ENCODE data around the gene NELFE. TPM values are rescaled to one million over a fixed set of nuclear protein-coding genes. Genes with fewer than 3 reads are reported as not detected.

Gene NELFE
- total RNA-seq, 1 donor from 2014 or later = 113 TPM

- TF ChIP-seq CTCF (conservative IDR thresholded peaks at IDR 0.05; ENCODE audit: low read depth, low read length) = no peak
- no peak overlapping the region for H3K4me3 ChIP-seq (ENCODE audit: low read depth, low read length)
- DNase-seq (ENCODE audit: low read depth) = no peak
Observed at GRCh38 chr6:31906122-31906521, 52.6 kb downstream of the NELFE start.

- no peak for TF ChIP-seq CTCF (conservative IDR thresholded peaks at IDR 0.05; ENCODE audit: low read depth, low read length)
- H3K4me3 ChIP-seq (ENCODE audit: low read depth, low read length) = no peak overlapping the region
- no peak for DNase-seq (ENCODE audit: low read depth)
Observed at GRCh38 chr6:31905041-31905440, 53.7 kb downstream of the NELFE start.

- DNase-seq (ENCODE audit: low read depth) = no peak
- no peak overlapping the region for H3K4me3 ChIP-seq (ENCODE audit: low read depth, low read length)
- no peak for TF ChIP-seq CTCF (conservative IDR thresholded peaks at IDR 0.05; ENCODE audit: low read depth, low read length)
Observed at GRCh38 chr6:31903957-31904356, 54.8 kb downstream of the NELFE start.

Other genes with a start within 250 kb of the NELFE start
- gene LY6G6D, start 243.6 kb downstream of the NELFE start, total RNA-seq = not detected in 2 replicates
- not detected in 2 replicates for gene LY6G6C, start 237.2 kb downstream of the NELFE start, total RNA-seq
- gene MPIG6B, start 235.6 kb downstream of the NELFE start, total RNA-seq = not detected in 2 replicates
- gene DDAH2, start 229.7 kb downstream of the NELFE start, total RNA-seq = 61.1 and 87.2 TPM in 2 replicates
- gene CLIC1, start 222.4 kb downstream of the NELFE start, total RNA-seq = 938 and 1,262 TPM in 2 replicates
- 18.4 and 30.4 TPM in 2 replicates for gene MSH5, start 219.0 kb downstream of the NELFE start, total RNA-seq
- gene SAPCD1, start 196.3 kb downstream of the NELFE start, total RNA-seq = 0.94 and 4.4 TPM in 2 replicates
- gene VWA7, start 181.6 kb downstream of the NELFE start, total RNA-seq = 0.65 and 2.2 TPM in 2 replicates
- gene VARS1, start 163.2 kb downstream of the NELFE start, total RNA-seq = 113 and 166 TPM in 2 replicates
- gene LSM2, start 152.0 kb downstream of the NELFE start, total RNA-seq = 112 and 157 TPM in 2 replicates
- gene HSPA1L, start 143.7 kb downstream of the NELFE start, total RNA-seq = 0.29 and 0.35 TPM in 2 replicates
- 116 and 139 TPM in 2 replicates for gene HSPA1A, start 143.4 kb downstream of the NELFE start, total RNA-seq
- gene HSPA1B, start 131.2 kb downstream of the NELFE start, total RNA-seq = 58.4 and 136 TPM in 2 replicates
- 65.2 and 68.6 TPM in 2 replicates for gene NEU1, start 96.2 kb downstream of the NELFE start, total RNA-seq
- gene SLC44A4, start 80.0 kb downstream of the NELFE start, total RNA-seq = 12.4 and 24.0 TPM in 2 replicates
- 44.0 and 54.6 TPM in 2 replicates for gene EHMT2, start 61.3 kb downstream of the NELFE start, total RNA-seq
- 1.5 TPM in 2 replicates for gene ZBTB12, start 56.9 kb downstream of the NELFE start, total RNA-seq
- gene C2, start 31.3 kb downstream of the NELFE start, total RNA-seq = not detected in 2 replicates
- gene CFB, start 12.9 kb downstream of the NELFE start, total RNA-seq = 0.81 and 2.2 TPM in 2 replicates
- 42.0 and 51.9 TPM in 2 replicates for gene SKIC2, start 204 bp upstream of the NELFE start, total RNA-seq
- gene DXO, start 13.2 kb upstream of the NELFE start, total RNA-seq = 20.0 and 20.9 TPM in 2 replicates
- 1.0 and 1.6 TPM in 2 replicates for gene C4A, start 23.1 kb upstream of the NELFE start, total RNA-seq
- gene C4B, start 55.8 kb upstream of the NELFE start, total RNA-seq = 1.1 and 1.2 TPM in 2 replicates
- not detected in 2 replicates for gene CYP21A2, start 79.4 kb upstream of the NELFE start, total RNA-seq
- 0.23 TPM in 1 of 2 replicates, not detected in the other for gene TNXB, start 150.4 kb upstream of the NELFE start, total RNA-seq
- gene ATF6B, start 169.3 kb upstream of the NELFE start, total RNA-seq = 21.3 and 23.2 TPM in 2 replicates
- 2.5 and 7.2 TPM in 2 replicates for gene FKBPL, start 171.3 kb upstream of the NELFE start, total RNA-seq
- not detected in 2 replicates for gene PRRT1, start 193.0 kb upstream of the NELFE start, total RNA-seq
- gene PPT2, start 195.2 kb upstream of the NELFE start, total RNA-seq = 23.2 and 39.4 TPM in 2 replicates
- 3.1 and 6.5 TPM in 2 replicates for gene EGFL8, start 205.6 kb upstream of the NELFE start, total RNA-seq
- gene AGPAT1, start 217.1 kb upstream of the NELFE start, total RNA-seq = 57.1 and 72.2 TPM in 2 replicates
- gene RNF5, start 219.4 kb upstream of the NELFE start, total RNA-seq = 66.6 and 79.9 TPM in 2 replicates
- gene AGER, start 225.3 kb upstream of the NELFE start, total RNA-seq = 0.80 and 1.4 TPM in 2 replicates
- 38.3 and 44.5 TPM in 2 replicates for gene PBX2, start 231.2 kb upstream of the NELFE start, total RNA-seq
- 15.7 and 17.8 TPM in 2 replicates for gene GPSM3, start 233.7 kb upstream of the NELFE start, total RNA-seq

Measured in epithelial cell of proximal tubule (primary cell).